Measurements from ENCODE around the gene TSPAN10. TPM values are rescaled to one million over a fixed set of nuclear protein-coding genes. Genes with fewer than 3 reads are reported as not detected.

The TSPAN10 gene
- total and polyA plus RNA-seq, 7 experiments from 2014 or later, result 0.32 to 1.9 (median 0.51) TPM

DNA sequence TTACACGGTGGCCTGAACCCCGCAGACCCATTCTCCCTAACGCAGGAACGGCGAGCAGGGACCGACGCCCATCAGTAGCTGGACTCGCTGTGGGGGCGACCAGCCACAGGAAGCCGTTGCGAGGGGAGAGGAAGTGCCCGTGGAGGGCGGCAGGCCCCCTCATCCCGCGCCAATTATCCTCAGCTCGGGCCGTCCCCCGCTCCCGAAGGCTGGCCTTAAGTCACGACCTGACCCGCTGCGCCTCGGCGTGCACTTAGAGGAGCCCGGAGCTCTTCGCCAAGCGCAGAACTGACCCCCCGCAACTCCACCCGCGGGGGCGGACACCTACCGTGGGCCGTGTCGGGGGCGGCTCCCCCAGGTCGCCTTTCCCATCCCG lies 46.2 kb downstream of the TSPAN10 start:
- ChIA-PET POLR2A (interaction anchor here (0.8 to 4.7 kb wide), 19 partner anchors 13 to 460 kb away, joined by 3 to 49 read pairs (median 4); partner anchors contain the start of genes ALYREF, CCDC137, CEP131 and DCXR), CTCF (interaction anchor here (0.5 kb wide), 1 partner anchor 29 kb away, joined by 3 read pairs; no protein-coding TSS in a partner anchor)
- Histone ChIP-seq H3K36me3 (ENCODE audit: control insufficient read depth in 2 of 3, insufficient read depth in 3 of 3, low read length in 3 of 3) (peaks cover 6 to 34% (median 11%) of the 10 kb centered on the region in 3 experiments), H3K4me1 (ENCODE audit: control insufficient read depth in 2 of 2, insufficient read depth in 2 of 2, low read length in 2 of 2) (peaks cover 22 to 24% of the 10 kb centered on the region in 2 donors), H3K4me3 (ENCODE audit: low read length) (peak overlapping the region; percentile 76), H3K27me3 (ENCODE audit: control insufficient read depth in 2 of 2, insufficient read depth in 2 of 2, low read length in 2 of 2) (no peaks in the 10 kb centered on the region), H3K9me3 (ENCODE audit: control insufficient read depth in 2 of 3, low read length in 3 of 3) (no peaks in the 10 kb centered on the region), H3K27ac (ENCODE audit: low read depth, low read length) (peak overlapping the region; percentile 84)
- DNase-seq (no peak), ATAC-seq (no peak)
- peaks cover 22 to 49% (median 40%) of the 10 kb centered on the region in 7 donors for H3K4me1 Mint-ChIP-seq
- peak overlapping the region; percentile 51 to 96 (median 79) for H3K27ac Mint-ChIP-seq
- peaks cover 4 to 14% (median 5%) of the 10 kb centered on the region in 5 donors for H3K36me3 Mint-ChIP-seq
- intact Hi-C loops (cut with micrococcal nuclease), result loop anchor here (1.0 to 10.0 kb wide), 12 partner anchors 16 to 414 kb away; partner anchors contain the start of genes ACTG1 (in 2 of the 2), CCDC137 (in 2 of the 2), MRPL12 (in 2 of the 2) and NPLOC4 (in 2 of the 2)
- H3K27me3 Mint-ChIP-seq, result peaks cover 0 to 3% (median 0%) of the 10 kb centered on the region in 5 donors
- peaks cover 0 to 4% (median 0%) of the 10 kb centered on the region in 11 donors for H3K9me3 Mint-ChIP-seq
- H3K4me3 Mint-ChIP-seq, result peak overlapping the region; percentile 88 to 99 (median 96)

DNA sequence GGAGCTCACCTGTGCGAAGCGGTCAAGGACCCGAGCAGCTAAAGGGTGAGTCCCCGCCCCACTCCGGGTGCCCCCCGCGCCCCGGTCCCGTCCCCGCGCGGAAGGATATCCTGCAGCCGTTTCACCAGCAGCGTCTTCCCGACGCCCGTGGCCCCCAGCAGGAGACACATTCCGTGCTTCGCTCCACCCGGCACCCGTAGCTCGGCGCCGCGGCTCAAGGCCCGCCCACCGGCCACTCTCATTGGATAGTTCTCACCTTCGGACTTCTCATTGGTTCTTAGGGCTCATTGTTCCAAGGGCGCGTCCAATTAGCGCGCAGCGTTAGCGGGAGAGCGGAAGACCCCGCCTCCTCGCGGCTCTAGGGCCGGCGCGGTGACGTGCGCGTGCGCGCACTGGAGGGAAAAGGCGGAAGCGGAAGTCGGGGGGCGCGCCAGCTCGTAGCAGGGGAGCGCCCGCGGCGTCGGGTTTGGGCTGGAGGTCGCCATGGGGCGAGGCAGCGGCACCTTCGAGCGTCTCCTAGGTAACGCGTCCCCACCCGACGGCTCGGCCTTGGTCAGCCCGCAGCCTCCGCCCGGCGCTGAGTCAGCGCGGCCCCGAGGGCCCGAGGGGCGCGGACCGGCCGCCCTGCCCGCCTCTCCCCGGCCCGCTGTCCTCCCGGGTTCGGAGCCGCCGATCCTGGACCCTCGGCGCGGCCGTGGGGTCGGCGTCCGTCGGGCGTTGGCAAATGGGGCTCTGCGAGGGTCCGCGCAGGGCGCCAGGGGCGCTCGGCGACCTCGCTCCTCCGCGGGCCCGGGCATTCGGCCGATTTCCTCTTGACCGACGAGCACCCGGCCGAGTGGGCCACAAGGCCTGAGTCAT lies 46.8 kb downstream of the TSPAN10 start, which contains the start of the genes ARL16 and HGS:
Gene ARL16 (minus strand): TSS at position 214 of the 858 bp plus-strand sequence. CDS start 44 bp downstream, at position 170.
Gene HGS (plus strand): TSS at position 428 of the 858 bp plus-strand sequence. CDS start 56 bp downstream, at position 484.
- Histone ChIP-seq H3K27ac (ENCODE audit: low read depth, low read length) (peak within 1 kb of the TSS; percentile 84), H3K36me3 (ENCODE audit: control insufficient read depth in 2 of 3, insufficient read depth in 3 of 3, low read length in 3 of 3) (peaks cover 6 to 40% (median 16%) of the 10 kb centered on the region in 3 experiments), H3K4me3 (ENCODE audit: low read length) (peak within 1 kb of the TSS; percentile 76), H3K9me3 (ENCODE audit: control insufficient read depth in 2 of 3, low read length in 3 of 3) (no peaks in the 10 kb centered on the region), H3K27me3 (ENCODE audit: control insufficient read depth in 2 of 2, insufficient read depth in 2 of 2, low read length in 2 of 2) (no peaks in the 10 kb centered on the region), H3K4me1 (ENCODE audit: control insufficient read depth in 2 of 2, insufficient read depth in 2 of 2, low read length in 2 of 2) (peaks cover 22 to 24% of the 10 kb centered on the region in 2 donors)
- H3K4me3 Mint-ChIP-seq, result peak within 1 kb of the TSS; percentile 88 to 99 (median 96)
- intact Hi-C loops (cut with micrococcal nuclease), result loop anchor here (1.0 to 10.0 kb wide), 12 partner anchors 17 to 413 kb away; partner anchors contain the start of genes ACTG1 (in 2 of the 2), CCDC137 (in 2 of the 2), MRPL12 (in 2 of the 2) and NPLOC4 (in 2 of the 2)
- DNase-seq (peak; percentile 91 to 98 (median 97)), ATAC-seq (peak; percentile 98)
- peaks cover 0 to 3% (median 0%) of the 10 kb centered on the region in 5 donors for H3K27me3 Mint-ChIP-seq
- POLR2A ChIA-PET, result interaction anchor here (0.6 to 4.7 kb wide), 24 partner anchors 8 to 772 kb away, joined by 3 to 49 read pairs (median 4); partner anchors contain the start of genes ALYREF, CCDC137, CEP131 and DCXR
- peak within 1 kb of the TSS; percentile 83 to 97 (median 95) for H3K27ac Mint-ChIP-seq
- peaks cover 22 to 49% (median 40%) of the 10 kb centered on the region in 7 donors for H3K4me1 Mint-ChIP-seq
- H3K36me3 Mint-ChIP-seq, result peaks cover 4 to 16% (median 5%) of the 10 kb centered on the region in 5 donors
- CTCF ChIA-PET, result interaction anchor here (0.5 kb wide), 1 partner anchor 29 kb away, joined by 3 read pairs; no protein-coding TSS in a partner anchor
- peaks cover 0 to 4% (median 0%) of the 10 kb centered on the region in 11 donors for H3K9me3 Mint-ChIP-seq

DNA sequence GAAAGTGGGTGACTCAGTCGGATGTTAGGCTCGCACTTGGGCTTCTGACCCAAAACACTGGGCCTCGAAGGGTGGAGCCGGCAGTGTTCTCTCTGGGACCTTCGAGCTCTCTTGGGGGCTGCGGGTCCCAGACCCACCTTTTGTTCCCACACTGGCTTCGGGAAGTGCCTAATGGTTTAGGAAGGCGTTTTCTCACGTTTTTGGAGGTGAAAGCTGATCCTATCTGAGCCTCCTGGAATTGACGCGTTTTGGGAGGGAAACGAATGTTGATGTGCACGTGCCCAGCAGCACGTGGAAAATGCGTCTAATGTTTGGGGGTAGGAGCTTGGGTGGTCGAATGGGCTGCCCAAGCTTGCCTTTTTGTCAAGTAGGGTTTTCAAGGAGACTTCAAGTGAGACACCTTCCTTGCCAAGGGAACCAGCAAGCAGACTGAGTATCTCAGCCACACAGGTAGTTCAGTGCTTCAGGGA lies 47.5 kb downstream of the TSPAN10 start:
- Histone ChIP-seq H3K4me3 (ENCODE audit: low read length) (peak overlapping the region; percentile 76), H3K4me1 (ENCODE audit: control insufficient read depth in 2 of 2, insufficient read depth in 2 of 2, low read length in 2 of 2) (peaks cover 22 to 24% of the 10 kb centered on the region in 2 donors), H3K27ac (ENCODE audit: low read depth, low read length) (peak overlapping the region; percentile 84), H3K9me3 (ENCODE audit: control insufficient read depth in 2 of 3, low read length in 3 of 3) (no peaks in the 10 kb centered on the region), H3K36me3 (ENCODE audit: control insufficient read depth in 2 of 3, insufficient read depth in 3 of 3, low read length in 3 of 3) (peaks cover 6 to 47% (median 21%) of the 10 kb centered on the region in 3 experiments), H3K27me3 (ENCODE audit: control insufficient read depth in 2 of 2, insufficient read depth in 2 of 2, low read length in 2 of 2) (no peaks in the 10 kb centered on the region)
- intact Hi-C loops (cut with micrococcal nuclease), result loop anchor here (5.0 to 10.0 kb wide), 4 partner anchors 132 to 413 kb away; partner anchors contain the start of genes ACTG1 (in 2 of the 2), DCXR (in 1 of the 2), FAAP100 (in 1 of the 2) and FASN (in 1 of the 2)
- H3K4me3 Mint-ChIP-seq, result peak overlapping the region; percentile 78 to 95 (median 87)
- ATAC-seq (no peak), DNase-seq (peak in 1 of 9 donors; percentile 38)
- POLR2A ChIA-PET, result interaction anchor here (0.6 to 4.7 kb wide), 13 partner anchors 9 to 772 kb away, joined by 3 to 49 read pairs (median 3); partner anchors contain the start of genes CCDC137, DCXR, MCRIP1 and MRPL12
- H3K27ac Mint-ChIP-seq, result peak overlapping the region; percentile 36 to 86 (median 70)
- H3K36me3 Mint-ChIP-seq, result peaks cover 4 to 18% (median 5%) of the 10 kb centered on the region in 5 donors
- peaks cover 0 to 4% (median 0%) of the 10 kb centered on the region in 11 donors for H3K9me3 Mint-ChIP-seq
- CTCF ChIA-PET, result no interaction called here
- H3K27me3 Mint-ChIP-seq, result peaks cover 0 to 3% (median 0%) of the 10 kb centered on the region in 5 donors
- peaks cover 26 to 50% (median 42%) of the 10 kb centered on the region in 7 donors for H3K4me1 Mint-ChIP-seq

DNA sequence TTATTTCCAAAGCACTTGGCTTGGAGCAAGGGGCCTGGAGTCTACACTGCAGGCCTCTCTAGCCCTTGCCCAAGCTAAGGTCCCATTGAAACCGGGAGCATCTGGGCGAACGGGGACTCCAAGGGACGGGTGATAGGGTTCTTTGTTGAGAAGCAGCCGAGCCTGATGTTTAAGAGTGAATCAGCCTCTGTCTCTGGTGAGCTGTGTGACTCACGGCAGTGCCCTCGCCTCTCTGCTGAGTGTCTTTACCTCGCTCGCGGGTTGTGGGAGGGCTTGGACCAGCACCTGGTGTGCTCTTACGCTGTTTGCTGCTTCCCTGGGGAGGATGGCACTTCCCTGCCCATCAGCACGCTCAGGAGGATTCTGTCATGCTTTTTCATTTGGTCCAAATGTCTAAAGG lies 48.1 kb downstream of the TSPAN10 start:
- Histone ChIP-seq H3K9me3 (ENCODE audit: control insufficient read depth in 2 of 3, low read length in 3 of 3) (no peaks in the 10 kb centered on the region), H3K36me3 (ENCODE audit: control insufficient read depth in 2 of 3, insufficient read depth in 3 of 3, low read length in 3 of 3) (peaks cover 6 to 51% (median 21%) of the 10 kb centered on the region in 3 experiments), H3K27me3 (ENCODE audit: control insufficient read depth in 2 of 2, insufficient read depth in 2 of 2, low read length in 2 of 2) (no peaks in the 10 kb centered on the region), H3K27ac (ENCODE audit: low read depth, low read length) (peak overlapping the region; percentile 84), H3K4me1 (ENCODE audit: control insufficient read depth in 2 of 2, insufficient read depth in 2 of 2, low read length in 2 of 2) (peaks cover 22 to 24% of the 10 kb centered on the region in 2 donors), H3K4me3 (ENCODE audit: low read length) (peak overlapping the region; percentile 76)
- Mint-ChIP-seq H3K36me3 (peaks cover 4 to 19% (median 5%) of the 10 kb centered on the region in 5 donors), H3K4me1 (peaks cover 27 to 50% (median 42%) of the 10 kb centered on the region in 7 donors), H3K27ac (peak overlapping the region in 8 of 9 donors; percentile 36 to 86 (median 72)), H3K9me3 (peaks cover 0 to 4% (median 0%) of the 10 kb centered on the region in 11 donors), H3K27me3 (peaks cover 0 to 3% (median 0%) of the 10 kb centered on the region in 5 donors), H3K4me3 (peak overlapping the region; percentile 78 to 95 (median 87))
- peak in 1 of 9 donors; percentile 40 for DNase-seq
- CTCF ChIA-PET, result no interaction called here
- intact Hi-C loops (cut with micrococcal nuclease), result loop anchor here in 1 of 2 donors (10.0 kb wide), 1 partner anchor 350 kb away; the partner anchor contains the start of genes DCXR and RAC3
- POLR2A ChIA-PET, result interaction anchor here (0.6 to 4.7 kb wide), 8 partner anchors 9 to 812 kb away, joined by 3 to 49 read pairs (median 3); partner anchors contain the start of genes CCDC137, MCRIP1, MRPL12 and OXLD1
- no peak for ATAC-seq

DNA sequence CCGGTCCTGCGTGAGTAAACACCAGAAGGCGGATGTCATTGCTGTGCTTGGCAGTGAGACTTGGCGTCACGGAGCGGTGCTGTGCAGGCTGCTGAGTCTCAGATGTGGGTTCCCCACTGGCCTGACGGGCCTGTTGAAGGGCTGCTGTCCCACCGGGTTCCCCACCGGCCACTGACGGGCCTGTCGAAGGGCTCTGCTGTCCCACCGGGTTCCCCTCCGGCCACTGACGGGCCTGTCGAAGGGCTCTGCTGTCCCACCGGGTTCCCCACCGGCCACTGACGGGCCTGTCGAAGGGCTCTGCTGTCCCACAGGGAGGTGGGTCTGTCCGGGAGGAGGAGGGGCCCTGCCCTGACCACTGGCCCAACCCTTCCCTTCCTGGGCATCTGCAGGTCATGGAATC lies 49.6 kb downstream of the TSPAN10 start:
- H3K4me1 Mint-ChIP-seq, result peaks cover 27 to 50% (median 40%) of the 10 kb centered on the region in 7 donors
- H3K27me3 ChIP-seq (ENCODE audit: control insufficient read depth in 2 of 2, insufficient read depth in 2 of 2, low read length in 2 of 2), result no peaks in the 10 kb centered on the region
- H3K27ac ChIP-seq (ENCODE audit: low read depth, low read length), result no peak overlapping the region
- H3K9me3 Mint-ChIP-seq, result peaks cover 0 to 4% (median 0%) of the 10 kb centered on the region in 11 donors
- no peak overlapping the region for H3K4me3 ChIP-seq (ENCODE audit: low read length)
- H3K9me3 ChIP-seq (ENCODE audit: control insufficient read depth in 2 of 3, low read length in 3 of 3), result no peaks in the 10 kb centered on the region
- ChIA-PET POLR2A (no interaction called here), CTCF (no interaction called here)
- DNase-seq, result no peak
- ATAC-seq, result no peak
- H3K36me3 Mint-ChIP-seq, result peaks cover 2 to 23% (median 5%) of the 10 kb centered on the region in 5 donors
- peaks cover 22 to 24% of the 10 kb centered on the region in 2 donors for H3K4me1 ChIP-seq (ENCODE audit: control insufficient read depth in 2 of 2, insufficient read depth in 2 of 2, low read length in 2 of 2)
- no peak overlapping the region for H3K4me3 Mint-ChIP-seq
- H3K27ac Mint-ChIP-seq, result no peak overlapping the region
- peaks cover 0 to 3% (median 0%) of the 10 kb centered on the region in 5 donors for H3K27me3 Mint-ChIP-seq
- peaks cover 10 to 64% (median 28%) of the 10 kb centered on the region in 3 experiments for H3K36me3 ChIP-seq (ENCODE audit: control insufficient read depth in 2 of 3, insufficient read depth in 3 of 3, low read length in 3 of 3)
- intact Hi-C loops (cut with micrococcal nuclease), result loop anchor here in 1 of 2 donors (10.0 kb wide), 1 partner anchor 348 kb away; the partner anchor contains the start of genes DCXR and RAC3
